ENCODE measurements around the gene GUCY2F.

GUCY2F gene

DNA sequence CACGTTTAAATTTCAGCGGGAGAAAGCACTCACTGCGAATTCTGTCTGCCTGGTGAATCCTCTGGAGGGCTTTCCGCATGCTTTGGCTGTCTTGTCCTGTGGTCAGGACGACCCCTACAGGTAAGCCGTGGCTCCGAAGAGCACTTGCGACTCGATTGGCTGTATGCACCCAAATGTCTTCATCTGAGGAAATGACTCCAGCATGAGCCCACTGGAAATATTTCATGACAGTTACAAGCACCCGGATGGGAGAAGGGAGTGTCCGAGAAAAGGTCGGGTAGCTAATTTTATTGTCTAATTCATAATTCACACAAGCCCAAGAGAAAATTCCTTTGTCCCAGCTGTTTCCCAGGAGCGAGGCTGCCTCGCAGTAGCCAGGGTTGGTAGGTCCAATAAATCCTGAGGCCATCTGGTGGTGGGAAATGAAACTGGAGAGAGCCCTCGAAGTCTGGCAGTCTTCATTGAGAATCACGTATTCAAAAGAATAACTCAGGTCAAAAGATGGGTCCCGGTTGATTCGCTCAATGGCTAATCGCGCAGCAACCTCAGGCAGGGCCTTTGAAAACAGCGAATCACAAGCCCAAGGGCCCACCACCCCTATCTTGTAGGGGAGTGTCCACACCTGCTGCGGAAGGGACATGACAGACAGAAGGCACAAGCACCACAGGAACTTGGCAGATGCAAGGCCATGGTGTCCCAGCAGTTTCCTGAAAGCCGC is 6.6 kb downstream of the GUCY2F start:
- DNase-seq (ENCODE audit: insufficient read length, low spot score) (no peak), FAIRE-seq (peak; percentile 31)
- TF ChIP-seq PAX5 (IDR thresholded peaks at IDR 0.05; ENCODE audit: insufficient read depth, low read length, severe bottlenecking) (no peak), POU2F2 (IDR thresholded peaks at IDR 0.05; ENCODE audit: low read depth, low read length) (no peak), POLR2A (IDR thresholded peaks at IDR 0.05; ENCODE audit: low read depth, low read length) (no peak), TAF1 (IDR thresholded peaks at IDR 0.05; ENCODE audit: low read depth, low read length) (no peak), POLR2AphosphoS5 (IDR thresholded peaks at IDR 0.05; ENCODE audit: low read depth, low read length) (no peak)

- DNase-seq (ENCODE audit: insufficient read length, low spot score) (no peak), FAIRE-seq (peak; percentile 71)
- TF ChIP-seq POLR2AphosphoS5 (IDR thresholded peaks at IDR 0.05; ENCODE audit: low read depth, low read length) (no peak), TAF1 (IDR thresholded peaks at IDR 0.05; ENCODE audit: low read depth, low read length) (no peak), SPI1 (IDR thresholded peaks at IDR 0.05; ENCODE audit: low read depth, low read length) (no peak), POU2F2 (IDR thresholded peaks at IDR 0.05; ENCODE audit: low read depth, low read length) (no peak), POLR2A (IDR thresholded peaks at IDR 0.05; ENCODE audit: low read depth, low read length) (no peak), PAX5 (IDR thresholded peaks at IDR 0.05; ENCODE audit: insufficient read depth, low read length, severe bottlenecking) (no peak)
These were observed 8.7 kb downstream of the GUCY2F start for GRCh38 chrX:109472939-109473735.

GRCh38 chrX:109464231-109464630 is 17.7 kb downstream of the GUCY2F start:
- TF ChIP-seq POLR2AphosphoS5 (IDR thresholded peaks at IDR 0.05; ENCODE audit: low read depth, low read length) = no peak
- TF ChIP-seq POLR2A (IDR thresholded peaks at IDR 0.05; ENCODE audit: low read depth, low read length) = no peak
- no peak for TF ChIP-seq SPI1 (IDR thresholded peaks at IDR 0.05; ENCODE audit: low read depth, low read length)
- TF ChIP-seq TAF1 (IDR thresholded peaks at IDR 0.05; ENCODE audit: low read depth, low read length) = no peak
- no peak for TF ChIP-seq PAX5 (IDR thresholded peaks at IDR 0.05; ENCODE audit: insufficient read depth, low read length, severe bottlenecking)
- TF ChIP-seq POU2F2 (IDR thresholded peaks at IDR 0.05; ENCODE audit: low read depth, low read length) = no peak
- no peak for FAIRE-seq
- no peak for DNase-seq (ENCODE audit: insufficient read length, low spot score)

DNA sequence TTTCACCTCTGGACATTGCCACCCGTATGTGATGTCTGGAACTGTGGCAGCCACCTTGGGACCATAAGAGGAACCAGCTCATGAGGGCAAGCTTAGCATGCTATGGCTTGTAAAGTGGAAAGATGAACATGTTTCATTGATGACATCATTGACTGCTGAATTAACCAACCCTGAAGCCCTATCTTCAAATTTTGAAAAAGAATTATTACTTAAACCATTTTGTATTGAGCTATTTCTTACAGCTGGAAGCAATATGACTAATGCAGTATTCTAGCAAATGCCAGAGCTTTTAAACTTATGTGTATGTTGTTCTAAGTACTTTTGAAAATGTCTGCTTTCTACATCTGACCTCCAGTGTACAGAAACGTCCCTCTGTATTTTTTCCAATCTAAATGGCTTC is 18.1 kb downstream of the GUCY2F start:
- FAIRE-seq (no peak), DNase-seq (ENCODE audit: insufficient read length, low spot score) (no peak)
- no peak for TF ChIP-seq TAF1 (IDR thresholded peaks at IDR 0.05; ENCODE audit: low read depth, low read length)
- TF ChIP-seq SPI1 (IDR thresholded peaks at IDR 0.05; ENCODE audit: low read depth, low read length) = no peak
- no peak for TF ChIP-seq POU2F2 (IDR thresholded peaks at IDR 0.05; ENCODE audit: low read depth, low read length)
- no peak for TF ChIP-seq POLR2A (IDR thresholded peaks at IDR 0.05; ENCODE audit: low read depth, low read length)
- TF ChIP-seq POLR2AphosphoS5 (IDR thresholded peaks at IDR 0.05; ENCODE audit: low read depth, low read length) = no peak
- no peak for TF ChIP-seq PAX5 (IDR thresholded peaks at IDR 0.05; ENCODE audit: insufficient read depth, low read length, severe bottlenecking)

GRCh38 chrX:109448282-109448938 is 33.5 kb downstream of the GUCY2F start:
- DNase-seq (ENCODE audit: insufficient read length, low spot score) = no peak
- TF ChIP-seq POLR2A (IDR thresholded peaks at IDR 0.05; ENCODE audit: low read depth, low read length) (no peak), PAX5 (IDR thresholded peaks at IDR 0.05; ENCODE audit: insufficient read depth, low read length, severe bottlenecking) (no peak), TAF1 (IDR thresholded peaks at IDR 0.05; ENCODE audit: low read depth, low read length) (no peak), SPI1 (IDR thresholded peaks at IDR 0.05; ENCODE audit: low read depth, low read length) (no peak), POU2F2 (IDR thresholded peaks at IDR 0.05; ENCODE audit: low read depth, low read length) (no peak), POLR2AphosphoS5 (IDR thresholded peaks at IDR 0.05; ENCODE audit: low read depth, low read length) (no peak)
- FAIRE-seq = no peak

GRCh38 chrX:109441266-109441665 is 40.6 kb downstream of the GUCY2F start:
- FAIRE-seq (no peak), DNase-seq (ENCODE audit: insufficient read length, low spot score) (no peak)
- TF ChIP-seq POLR2AphosphoS5 (IDR thresholded peaks at IDR 0.05; ENCODE audit: low read depth, low read length) (no peak), SPI1 (IDR thresholded peaks at IDR 0.05; ENCODE audit: low read depth, low read length) (no peak), TAF1 (IDR thresholded peaks at IDR 0.05; ENCODE audit: low read depth, low read length) (no peak), PAX5 (IDR thresholded peaks at IDR 0.05; ENCODE audit: insufficient read depth, low read length, severe bottlenecking) (no peak), POU2F2 (IDR thresholded peaks at IDR 0.05; ENCODE audit: low read depth, low read length) (no peak), POLR2A (IDR thresholded peaks at IDR 0.05; ENCODE audit: low read depth, low read length) (no peak)

DNA sequence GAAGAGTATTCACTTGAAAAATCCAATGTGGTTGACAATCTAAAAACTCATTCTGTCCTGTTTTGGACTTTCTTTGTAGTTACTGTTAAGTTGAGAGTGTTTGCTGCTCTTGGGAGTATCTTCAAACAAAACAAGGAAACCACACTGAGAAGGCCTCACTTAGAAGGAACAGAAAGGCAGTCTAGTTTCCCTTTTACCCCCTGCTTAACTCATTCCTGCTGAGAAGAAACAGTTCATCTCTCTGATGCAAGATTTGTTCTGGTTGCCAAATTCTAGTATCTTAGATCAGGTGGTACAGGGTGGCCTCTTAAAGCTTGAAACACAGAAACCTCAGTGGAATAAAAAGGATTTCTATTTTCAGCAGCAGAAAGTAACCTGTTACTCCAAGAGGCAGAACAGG is 41.4 kb downstream of the GUCY2F start:
- TF ChIP-seq POLR2AphosphoS5 (IDR thresholded peaks at IDR 0.05; ENCODE audit: low read depth, low read length) (no peak), TAF1 (IDR thresholded peaks at IDR 0.05; ENCODE audit: low read depth, low read length) (no peak), POLR2A (IDR thresholded peaks at IDR 0.05; ENCODE audit: low read depth, low read length) (no peak), PAX5 (IDR thresholded peaks at IDR 0.05; ENCODE audit: insufficient read depth, low read length, severe bottlenecking) (no peak), POU2F2 (IDR thresholded peaks at IDR 0.05; ENCODE audit: low read depth, low read length) (no peak), SPI1 (IDR thresholded peaks at IDR 0.05; ENCODE audit: low read depth, low read length) (no peak)

GRCh38 chrX:109409181-109409580 is 72.7 kb downstream of the GUCY2F start:
- no peak for DNase-seq (ENCODE audit: insufficient read length, low spot score)
- no peak for FAIRE-seq

More for the DNA sequence above, 41.4 kb downstream of the GUCY2F start:
- FAIRE-seq (peak; percentile 26), DNase-seq (ENCODE audit: insufficient read length, low spot score) (no peak)

More at GRCh38 chrX:109409181-109409580, 72.7 kb downstream of the GUCY2F start:
- TF ChIP-seq PAX5 (IDR thresholded peaks at IDR 0.05; ENCODE audit: insufficient read depth, low read length, severe bottlenecking) = no peak
- TF ChIP-seq POLR2A (IDR thresholded peaks at IDR 0.05; ENCODE audit: low read depth, low read length) = no peak
- TF ChIP-seq SPI1 (IDR thresholded peaks at IDR 0.05; ENCODE audit: low read depth, low read length) = no peak
- TF ChIP-seq POU2F2 (IDR thresholded peaks at IDR 0.05; ENCODE audit: low read depth, low read length) = no peak
- TF ChIP-seq TAF1 (IDR thresholded peaks at IDR 0.05; ENCODE audit: low read depth, low read length) = no peak
- TF ChIP-seq POLR2AphosphoS5 (IDR thresholded peaks at IDR 0.05; ENCODE audit: low read depth, low read length) = no peak
